Measurements from ENCODE around the gene AP2A1. TPM values are rescaled to one million over a fixed set of nuclear protein-coding genes. Genes with fewer than 3 reads are reported as not detected.

The AP2A1 gene
- total and polyA plus RNA-seq, 9 of the 15 experiments (the other 6 are each of a cell fraction or from before 2014, with no cell fraction given) = 0.55 to 150 (median 31.9) TPM

- 0 out of 2 replicates have a peak, but pooled peaks have one; percentile 12 for TF ChIP-seq JUND (IDR thresholded peaks at IDR 0.05; ENCODE audit: borderline replicate concordance, low read depth, low read length)
- TF ChIP-seq JUND (tag; IDR thresholded peaks at IDR 0.05; ENCODE audit: borderline replicate concordance, low read depth, low read length) = no peak
- TF ChIP-seq, protein P1, sequence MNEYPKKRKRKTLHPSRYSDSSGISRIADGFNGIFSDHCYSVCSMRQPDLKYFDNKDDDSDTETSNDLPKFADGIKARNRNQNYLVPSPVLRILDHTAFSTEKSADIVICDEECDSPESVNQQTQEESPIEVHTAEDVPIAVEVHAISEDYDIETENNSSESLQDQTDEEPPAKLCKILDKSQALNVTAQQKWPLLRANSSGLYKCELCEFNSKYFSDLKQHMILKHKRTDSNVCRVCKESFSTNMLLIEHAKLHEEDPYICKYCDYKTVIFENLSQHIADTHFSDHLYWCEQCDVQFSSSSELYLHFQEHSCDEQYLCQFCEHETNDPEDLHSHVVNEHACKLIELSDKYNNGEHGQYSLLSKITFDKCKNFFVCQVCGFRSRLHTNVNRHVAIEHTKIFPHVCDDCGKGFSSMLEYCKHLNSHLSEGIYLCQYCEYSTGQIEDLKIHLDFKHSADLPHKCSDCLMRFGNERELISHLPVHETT (CRISPR knock-in tag; conservative IDR thresholded peaks at IDR 0.05 in 1 of 2, IDR thresholded peaks at IDR 0.05 in 1 of 2) = peak in 1 of 2 experiments; percentile 79; a peak in 1 of 4 replicates
- peak; percentile 36 for TF ChIP-seq NKRF (IDR thresholded peaks at IDR 0.05; ENCODE audit: borderline replicate concordance)
- TF ChIP-seq POLR2AphosphoS5 (IDR thresholded peaks at IDR 0.05; ENCODE audit: control insufficient read depth, insufficient read depth, low read depth, low read length) = peak; percentile 62
- TF ChIP-seq SMAD4 (CRISPR knock-in tag; conservative IDR thresholded peaks at IDR 0.05) = 0 out of 2 replicates have a peak, but pooled peaks have one; percentile 65
- TF ChIP-seq CBFB (CRISPR knock-in tag; IDR thresholded peaks at IDR 0.05) = no peak
- TF ChIP-seq HDAC1 (IDR thresholded peaks at IDR 0.05) = peak in 1 of 2 experiments; percentile 26; a peak in 1 of 4 replicates
- TF ChIP-seq RFX1 (IDR thresholded peaks at IDR 0.05) = peak; percentile 96
- peak; percentile 67 for TF ChIP-seq CREM (IDR thresholded peaks at IDR 0.05; ENCODE audit: low read depth)
- TF ChIP-seq, protein P2, sequence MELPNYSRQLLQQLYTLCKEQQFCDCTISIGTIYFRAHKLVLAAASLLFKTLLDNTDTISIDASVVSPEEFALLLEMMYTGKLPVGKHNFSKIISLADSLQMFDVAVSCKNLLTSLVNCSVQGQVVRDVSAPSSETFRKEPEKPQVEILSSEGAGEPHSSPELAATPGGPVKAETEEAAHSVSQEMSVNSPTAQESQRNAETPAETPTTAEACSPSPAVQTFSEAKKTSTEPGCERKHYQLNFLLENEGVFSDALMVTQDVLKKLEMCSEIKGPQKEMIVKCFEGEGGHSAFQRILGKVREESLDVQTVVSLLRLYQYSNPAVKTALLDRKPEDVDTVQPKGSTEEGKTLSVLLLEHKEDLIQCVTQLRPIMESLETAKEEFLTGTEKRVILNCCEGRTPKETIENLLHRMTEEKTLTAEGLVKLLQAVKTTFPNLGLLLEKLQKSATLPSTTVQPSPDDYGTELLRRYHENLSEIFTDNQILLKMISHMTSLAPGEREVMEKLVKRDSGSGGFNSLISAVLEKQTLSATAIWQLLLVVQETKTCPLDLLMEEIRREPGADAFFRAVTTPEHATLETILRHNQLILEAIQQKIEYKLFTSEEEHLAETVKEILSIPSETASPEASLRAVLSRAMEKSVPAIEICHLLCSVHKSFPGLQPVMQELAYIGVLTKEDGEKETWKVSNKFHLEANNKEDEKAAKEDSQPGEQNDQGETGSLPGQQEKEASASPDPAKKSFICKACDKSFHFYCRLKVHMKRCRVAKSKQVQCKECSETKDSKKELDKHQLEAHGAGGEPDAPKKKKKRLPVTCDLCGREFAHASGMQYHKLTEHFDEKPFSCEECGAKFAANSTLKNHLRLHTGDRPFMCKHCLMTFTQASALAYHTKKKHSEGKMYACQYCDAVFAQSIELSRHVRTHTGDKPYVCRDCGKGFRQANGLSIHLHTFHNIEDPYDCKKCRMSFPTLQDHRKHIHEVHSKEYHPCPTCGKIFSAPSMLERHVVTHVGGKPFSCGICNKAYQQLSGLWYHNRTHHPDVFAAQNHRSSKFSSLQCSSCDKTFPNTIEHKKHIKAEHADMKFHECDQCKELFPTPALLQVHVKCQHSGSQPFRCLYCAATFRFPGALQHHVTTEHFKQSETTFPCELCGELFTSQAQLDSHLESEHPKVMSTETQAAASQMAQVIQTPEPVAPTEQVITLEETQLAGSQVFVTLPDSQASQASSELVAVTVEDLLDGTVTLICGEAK (IDR thresholded peaks at IDR 0.05) = peak; percentile 9; the same call in 1 of the 2 replicates
- TF ChIP-seq, protein P2 (CRISPR knock-in tag; IDR thresholded peaks at IDR 0.05) = no peak
Measured at GRCh38 chr19:49817964-49818648, 51.3 kb downstream of the AP2A1 start, which contains the start of gene MED25 (continued).
